GM19397 (cell line): ENCODE results near the gene PNPLA2.

Source experiments
- ATAC-seq: cut with Tn5 transposase; IDR thresholded peaks from one replicate; pipeline ENCODE4 v1.9.1; 2021; ENCODE audit warnings: mild to moderate bottlenecking, moderate library complexity; ENCODE audit not compliant: unreplicated experiment

The PNPLA2 gene

DNA sequence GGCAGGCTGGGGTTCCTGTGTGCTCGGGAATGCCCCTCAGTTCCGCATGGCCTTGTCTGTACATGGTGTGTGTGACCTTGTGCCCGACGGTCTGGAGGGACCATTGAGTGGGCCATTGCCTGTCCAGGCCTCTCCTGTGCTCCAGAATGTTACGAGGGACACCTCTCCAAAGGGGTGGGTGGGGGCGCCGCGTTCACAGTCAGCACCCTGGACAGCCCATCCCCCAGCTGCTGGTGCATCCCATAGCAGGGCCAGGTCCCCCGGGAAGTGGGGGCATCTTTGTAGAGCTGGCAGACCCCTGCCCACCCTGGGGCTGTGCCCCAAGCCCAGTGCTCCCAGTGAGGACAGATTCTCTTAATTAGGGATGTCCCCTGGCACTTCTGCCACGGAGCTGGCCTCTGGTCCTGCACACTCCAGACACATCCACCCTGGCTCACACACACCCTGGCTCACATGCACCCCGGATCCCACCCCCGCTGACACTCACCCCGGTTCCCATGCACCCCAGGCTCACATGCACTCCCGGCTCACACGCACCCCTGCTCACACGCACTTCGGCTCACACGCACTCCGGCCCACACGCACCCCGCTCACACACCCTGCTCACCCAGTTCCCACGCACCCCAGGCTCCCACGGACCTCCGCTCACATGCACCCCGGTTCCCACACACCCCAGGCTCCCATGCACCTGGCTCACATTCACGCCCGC, 39.5 kb downstream of the PNPLA2 start:
- ATAC-seq, result no peak

DNA sequence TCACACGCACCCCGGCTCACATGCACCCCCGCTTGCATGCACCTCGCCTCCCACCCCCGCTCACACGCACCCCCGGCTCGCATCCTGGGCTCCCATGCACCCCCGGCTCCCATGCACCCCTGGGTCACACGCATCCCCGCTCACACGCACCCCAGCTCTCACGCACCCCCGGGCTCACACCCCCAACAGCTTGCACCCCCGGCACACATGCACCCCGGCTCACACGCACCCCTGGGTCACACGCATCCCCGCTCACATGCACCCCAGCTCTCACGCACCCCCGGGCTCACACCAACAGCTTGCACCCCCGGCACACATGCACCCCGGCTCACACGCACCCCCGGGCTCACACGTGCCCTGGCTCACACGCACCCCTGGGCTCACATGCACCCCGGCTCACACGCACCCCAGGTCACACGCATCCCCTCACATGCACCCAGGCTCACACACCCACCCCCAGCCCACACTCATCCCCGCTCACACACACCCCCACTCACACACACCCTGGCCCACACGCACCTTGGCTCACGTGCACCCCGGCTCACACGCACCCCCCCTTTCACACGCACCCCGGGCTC, 40.1 kb downstream of the PNPLA2 start:
- ATAC-seq, result no peak

DNA sequence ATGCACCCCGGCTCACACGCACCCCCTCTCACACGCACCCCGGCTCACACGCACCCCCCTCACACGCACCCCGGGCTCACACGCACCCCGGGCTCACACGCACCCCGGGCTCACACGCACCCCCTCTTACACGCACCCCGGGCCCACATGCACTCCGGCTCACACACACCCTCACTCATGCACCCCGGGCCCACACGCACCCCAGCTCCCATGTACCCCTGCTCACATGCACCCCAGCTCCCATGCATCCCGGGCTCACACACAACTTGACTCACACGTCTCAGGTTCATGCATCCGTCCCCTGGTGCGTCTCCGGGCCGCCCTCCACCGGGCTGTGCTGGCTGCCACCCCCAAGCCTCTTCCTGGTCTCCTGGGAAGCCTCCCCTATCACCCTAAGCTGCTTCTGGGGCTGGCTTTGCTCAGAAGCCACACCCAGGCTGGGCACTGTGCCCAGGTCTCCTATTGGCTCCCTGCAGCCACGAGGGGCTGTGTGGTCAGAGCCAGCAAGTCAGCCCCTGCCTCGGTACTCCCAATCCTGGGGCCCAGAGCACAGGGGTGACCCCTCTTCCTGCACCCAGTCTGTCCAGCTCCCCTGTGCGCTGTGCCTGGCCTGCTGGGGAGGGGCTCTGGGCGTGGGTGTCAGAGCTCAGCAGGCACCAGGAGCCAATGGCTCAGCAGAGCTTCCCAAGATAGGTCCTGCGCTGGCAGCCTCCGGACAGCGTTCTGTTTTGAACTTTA, 40.8 kb downstream of the PNPLA2 start:
- ATAC-seq, result no peak

DNA sequence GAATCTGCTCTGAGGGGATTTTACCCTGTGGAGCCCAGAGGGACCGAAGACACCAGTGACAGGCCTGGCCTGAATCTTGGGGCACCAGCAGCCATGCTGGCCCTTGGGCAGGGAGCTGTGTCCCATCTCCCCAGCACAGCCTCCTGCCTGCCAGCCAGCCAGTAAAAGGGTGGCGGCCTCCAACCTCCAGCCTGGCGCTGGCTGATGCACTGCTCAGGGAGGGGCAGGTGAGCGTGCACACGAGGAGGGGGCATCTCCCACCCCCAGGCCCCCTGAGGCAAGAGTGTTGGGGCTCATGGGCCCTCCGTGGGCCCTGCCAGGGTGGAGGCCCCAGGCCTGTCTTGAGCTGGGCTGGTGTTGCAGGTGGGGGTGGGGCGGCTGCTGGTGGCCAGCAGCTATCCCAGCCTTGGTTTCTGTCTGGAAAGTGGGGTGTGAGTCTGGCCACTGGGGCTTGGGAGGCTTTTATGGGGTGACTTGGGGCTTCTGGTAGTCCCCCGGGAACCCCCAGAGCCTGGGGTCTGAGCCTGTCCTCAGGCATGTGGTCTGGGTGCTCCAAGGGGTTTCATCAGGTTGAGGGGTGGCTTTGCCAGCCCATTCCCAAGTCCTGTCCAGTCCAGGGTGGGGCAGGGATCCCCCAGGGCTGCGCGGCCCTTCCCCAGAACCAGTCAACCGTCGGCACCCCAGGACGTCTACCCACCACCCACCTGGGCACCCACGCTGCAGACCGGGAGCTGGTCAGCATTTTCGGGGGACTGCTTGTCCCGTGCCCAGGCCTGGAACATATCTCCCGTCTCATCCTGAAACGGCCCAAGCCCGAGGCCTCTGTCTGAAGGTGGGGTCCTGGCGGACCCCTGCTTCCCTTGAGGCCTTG, 41.8 kb downstream of the PNPLA2 start:
- no peak for ATAC-seq

DNA sequence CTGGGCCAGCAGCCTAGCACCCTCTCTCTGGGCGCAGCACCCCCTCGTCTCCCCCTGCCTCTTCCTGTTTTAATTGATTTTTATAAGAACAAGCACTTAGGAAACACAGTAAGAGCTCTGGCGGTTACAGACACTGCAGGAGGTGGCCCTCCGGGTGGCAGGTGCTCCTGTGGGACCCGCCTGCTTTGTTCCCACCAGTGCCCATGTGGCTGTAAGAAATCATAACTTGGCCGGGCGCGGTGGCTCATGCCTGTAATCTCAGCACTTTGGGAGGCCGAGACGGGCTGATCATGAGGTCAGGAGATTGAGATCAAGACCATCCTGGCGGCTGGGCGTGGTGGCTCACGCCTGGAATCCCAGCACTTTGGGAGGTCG, 42.4 kb downstream of the PNPLA2 start:
- no peak for ATAC-seq

DNA sequence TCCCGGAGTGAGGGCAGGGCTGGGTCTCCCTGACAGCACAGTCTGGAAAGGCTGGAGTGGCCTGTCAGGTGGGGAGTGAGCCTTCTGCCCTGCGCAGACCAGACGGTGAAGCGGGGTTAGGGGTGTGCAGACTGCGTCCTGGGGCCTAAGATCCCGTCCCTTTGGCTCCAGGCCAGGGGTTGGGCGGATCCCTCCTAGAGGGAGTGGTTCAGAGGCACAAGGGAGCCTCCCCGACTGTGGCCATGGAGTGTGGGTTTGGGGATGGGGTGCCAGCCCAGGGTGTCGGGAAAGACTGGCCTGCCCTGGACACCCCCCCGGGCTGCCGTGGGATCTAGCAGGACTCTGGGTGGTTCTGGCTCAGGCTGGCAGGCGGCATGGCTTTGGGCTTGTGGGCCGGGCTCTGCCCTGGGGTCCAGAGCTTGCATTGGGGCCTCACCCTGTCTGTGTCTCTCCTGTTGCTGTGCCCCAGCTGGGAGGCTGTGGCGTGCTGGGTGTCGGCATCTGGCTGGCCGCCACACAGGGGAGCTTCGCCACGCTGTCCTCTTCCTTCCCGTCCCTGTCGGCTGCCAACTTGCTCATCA, 43.5 kb downstream of the PNPLA2 start:
- ATAC-seq, result no peak

DNA sequence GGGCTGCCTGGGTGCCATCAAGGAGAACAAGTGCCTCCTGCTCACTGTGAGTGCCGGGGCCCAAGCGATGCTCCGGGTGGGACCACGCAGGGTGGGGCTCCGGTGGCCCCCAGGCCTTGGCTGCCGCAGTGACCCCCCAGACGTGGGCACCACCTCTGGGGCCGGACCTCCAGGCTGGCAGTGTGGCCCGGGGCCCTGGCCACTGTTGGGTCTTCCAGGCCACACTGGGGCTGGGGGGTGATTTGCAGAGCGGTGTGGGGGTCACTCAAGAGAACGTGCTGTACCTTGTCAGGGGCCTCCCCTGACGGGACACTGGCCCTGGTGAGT, 43.9 kb downstream of the PNPLA2 start:
- ATAC-seq, result no peak

DNA sequence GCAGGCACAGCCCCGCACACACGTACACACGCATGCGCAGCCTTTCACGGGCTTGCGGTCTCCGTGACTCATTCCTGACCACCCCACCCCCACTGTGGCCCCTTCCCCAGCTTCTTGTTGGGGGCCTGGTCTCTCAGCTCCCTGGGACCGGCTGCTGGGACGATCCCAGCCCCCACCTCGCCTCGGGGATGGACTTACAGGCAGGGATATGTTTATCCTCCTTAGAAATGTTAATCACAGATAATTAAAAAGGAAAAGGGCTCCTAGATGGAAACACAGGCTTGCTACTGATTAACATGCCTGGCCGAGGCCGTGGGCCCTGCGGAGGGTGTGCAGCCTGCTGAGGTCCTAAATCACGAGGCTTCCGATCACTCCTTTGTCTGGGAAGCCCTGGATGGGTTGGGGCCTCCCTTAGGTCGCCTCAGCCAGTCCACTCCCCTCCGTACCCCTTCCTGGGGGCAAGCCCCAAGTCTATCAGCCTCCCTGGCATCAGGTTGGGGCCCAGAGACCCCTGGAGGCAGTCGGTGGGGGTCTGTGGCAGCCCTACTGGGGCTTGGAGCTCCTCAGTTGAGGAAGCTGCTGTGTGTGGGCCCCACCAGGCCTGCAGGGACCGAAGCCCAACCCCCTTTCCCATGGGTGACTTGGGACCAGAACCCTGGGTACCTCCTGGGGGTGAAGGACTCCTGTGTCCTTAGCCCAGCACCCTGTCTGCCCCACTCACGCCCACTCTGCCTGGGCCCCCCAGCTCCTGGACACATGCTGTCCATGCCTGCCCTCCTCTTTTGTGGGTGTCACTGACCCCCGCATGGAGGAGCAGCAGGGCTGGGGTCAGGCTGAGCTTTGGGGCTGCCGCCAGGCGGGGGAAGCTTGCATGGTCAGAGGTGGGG, 44.6 kb downstream of the PNPLA2 start:
- ATAC-seq, result no peak

DNA sequence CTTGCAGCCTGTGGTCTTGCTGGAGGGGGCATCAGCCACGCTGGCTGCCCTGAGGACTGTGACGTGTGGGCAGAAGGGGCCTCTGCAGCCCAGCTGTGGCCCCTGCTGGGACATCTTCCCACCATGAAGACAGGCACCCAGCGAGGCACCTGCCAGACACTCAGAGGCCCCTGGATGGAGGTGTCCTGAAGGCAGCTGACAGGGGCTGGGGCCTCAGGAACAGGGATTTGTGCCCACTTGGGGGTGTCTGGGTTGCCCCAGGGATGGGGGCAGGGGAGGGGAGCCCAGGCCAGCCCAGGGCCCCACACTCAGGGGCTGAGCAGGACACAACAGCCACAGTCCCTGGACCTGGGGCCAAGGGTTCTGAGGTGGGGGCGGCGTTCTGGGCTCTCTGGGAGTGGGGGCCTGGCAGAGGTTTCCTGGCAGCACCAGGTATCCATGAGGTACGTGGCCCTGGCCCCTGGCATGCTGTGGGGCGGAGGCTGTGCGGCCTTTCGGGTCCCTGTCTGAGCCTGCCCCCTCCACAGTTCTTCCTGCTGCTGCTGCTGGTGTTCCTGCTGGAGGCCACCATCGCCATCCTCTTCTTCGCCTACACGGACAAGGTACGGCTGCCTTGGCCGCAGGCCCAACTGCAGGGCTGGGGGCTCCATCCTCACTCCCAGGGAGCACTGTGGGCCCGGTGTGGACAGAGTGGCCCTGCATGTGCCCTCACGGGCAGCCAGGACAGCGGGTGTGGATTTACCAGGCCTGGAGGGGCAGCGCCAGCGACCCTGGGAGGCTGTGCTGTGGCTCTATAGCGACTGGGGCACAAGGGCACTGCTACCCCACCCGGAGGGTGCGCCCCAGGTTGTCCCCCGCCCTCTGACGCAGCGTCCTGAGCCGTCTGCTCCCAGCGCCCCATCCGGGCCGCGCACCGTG, 45.5 kb downstream of the PNPLA2 start:
- no peak for ATAC-seq

DNA sequence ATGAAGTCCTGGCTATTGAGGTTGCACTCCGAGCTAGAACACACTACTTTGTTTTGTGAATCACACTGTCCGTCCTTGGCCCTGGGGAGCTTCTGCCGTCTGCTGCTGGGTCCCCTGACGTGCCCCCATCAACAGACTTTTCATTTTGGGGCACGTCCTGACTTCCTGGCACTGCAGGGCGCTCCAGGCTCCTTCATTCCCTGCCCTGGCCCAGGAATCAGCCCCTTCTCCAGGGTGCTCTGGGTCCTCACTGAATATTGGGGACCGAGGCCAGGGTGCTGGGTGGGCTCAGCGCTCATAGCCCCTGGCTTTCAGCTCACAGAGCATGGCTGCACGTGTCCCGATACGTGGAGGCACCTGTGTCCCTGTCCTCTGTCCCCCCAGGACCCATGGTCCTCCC, 46.2 kb downstream of the PNPLA2 start:
- ATAC-seq, result no peak

DNA sequence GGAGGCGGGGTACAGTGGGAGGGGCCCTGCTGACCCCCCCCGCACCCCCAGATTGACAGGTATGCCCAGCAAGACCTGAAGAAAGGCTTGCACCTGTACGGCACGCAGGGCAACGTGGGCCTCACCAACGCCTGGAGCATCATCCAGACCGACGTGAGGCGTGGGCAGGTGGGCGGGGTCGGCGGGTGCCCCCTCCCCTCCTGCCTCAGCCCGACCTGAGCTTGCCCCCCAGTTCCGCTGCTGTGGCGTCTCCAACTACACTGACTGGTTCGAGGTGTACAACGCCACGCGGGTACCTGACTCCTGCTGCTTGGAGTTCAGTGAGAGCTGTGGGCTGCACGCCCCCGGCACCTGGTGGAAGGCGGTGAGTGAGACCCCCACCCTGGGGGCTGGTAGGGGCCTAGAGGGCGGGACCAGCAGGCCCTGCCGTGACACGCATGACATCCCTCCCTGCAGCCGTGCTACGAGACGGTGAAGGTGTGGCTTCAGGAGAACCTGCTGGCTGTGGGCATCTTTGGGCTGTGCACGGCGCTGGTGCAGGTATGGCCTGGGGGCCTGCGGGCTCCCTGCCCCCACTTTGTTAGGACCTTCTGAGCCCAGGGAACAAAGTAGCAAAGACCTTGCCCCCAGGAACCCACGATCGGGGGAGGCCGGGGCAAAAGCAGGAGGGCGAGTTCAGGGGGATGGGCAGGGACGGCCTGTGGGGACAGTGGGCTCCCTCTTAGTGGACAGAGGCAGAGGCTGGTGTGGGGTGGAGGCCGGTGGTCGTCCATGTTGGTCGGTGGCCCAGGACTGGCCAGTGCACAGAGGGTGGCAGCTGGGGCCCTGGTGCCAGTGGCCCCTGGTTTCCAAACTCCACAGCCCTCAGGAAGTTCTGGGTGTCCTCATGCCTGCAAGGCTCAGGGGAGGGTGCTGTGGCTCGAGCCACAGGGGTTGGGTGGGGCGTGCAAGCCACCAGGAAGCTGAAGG, 47.0 kb downstream of the PNPLA2 start:
- ATAC-seq, result no peak

DNA sequence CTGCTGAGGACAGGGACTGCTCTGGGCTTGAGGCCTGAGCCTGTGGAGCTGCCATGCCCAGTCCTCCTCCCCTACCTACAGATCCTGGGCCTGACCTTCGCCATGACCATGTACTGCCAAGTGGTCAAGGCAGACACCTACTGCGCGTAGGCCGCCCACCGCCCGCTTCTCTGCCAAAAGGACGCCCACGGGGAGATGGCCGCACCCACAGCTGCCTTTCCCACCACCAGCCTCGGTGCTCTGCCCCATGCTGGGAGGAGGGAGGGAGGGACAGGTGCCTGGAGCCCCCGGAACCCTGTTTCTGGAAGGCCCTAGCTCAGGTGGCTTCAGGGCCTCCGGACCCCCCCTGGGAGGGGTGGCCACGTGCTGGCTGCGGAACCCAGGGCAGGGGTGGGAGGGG, 47.8 kb downstream of the PNPLA2 start:
- no peak for ATAC-seq

DNA sequence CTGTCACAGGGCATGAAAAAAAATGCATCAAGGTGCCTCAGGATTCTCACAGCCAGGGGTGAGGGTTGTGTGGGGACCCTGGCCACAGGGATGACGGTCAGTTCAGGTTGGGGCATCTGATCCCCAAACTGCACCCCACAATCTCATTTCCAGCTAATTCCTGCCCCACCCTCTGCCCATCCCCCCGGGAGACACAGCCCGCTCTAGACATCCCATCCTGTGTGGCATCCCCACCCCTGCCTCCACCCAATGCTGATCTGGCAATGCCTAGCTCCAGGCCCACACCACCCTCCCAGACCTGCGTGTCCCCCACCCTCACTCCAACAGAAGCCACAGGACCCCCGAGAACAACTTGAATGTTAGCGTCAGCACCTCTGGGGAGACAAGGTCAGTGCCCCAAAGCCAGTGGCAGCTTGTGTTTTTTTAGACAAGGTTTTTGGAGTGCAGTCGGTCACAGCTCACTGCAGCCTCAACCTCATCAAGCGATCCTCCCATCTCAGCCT, 49.2 kb downstream of the PNPLA2 start:
- no peak for ATAC-seq

DNA sequence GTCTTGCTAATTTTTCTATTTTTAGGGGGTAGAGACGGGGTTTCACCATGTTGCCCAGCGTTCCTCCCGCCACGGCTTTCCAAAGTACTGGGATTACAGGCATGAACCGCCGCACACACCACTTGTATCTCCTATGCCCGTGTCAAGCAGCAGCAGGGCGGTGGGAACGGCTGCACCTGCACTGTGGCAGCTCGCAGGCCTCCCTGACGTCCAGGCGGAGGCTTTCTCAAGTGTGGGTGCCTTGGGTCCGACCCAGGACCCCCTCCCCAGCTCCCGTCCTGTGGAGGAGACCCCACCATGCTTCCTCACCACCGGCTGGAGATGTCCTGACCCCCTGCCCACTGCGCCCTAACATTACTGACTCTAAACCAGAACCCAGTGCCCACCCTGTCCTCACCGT, 49.7 kb downstream of the PNPLA2 start:
- no peak for ATAC-seq

DNA sequence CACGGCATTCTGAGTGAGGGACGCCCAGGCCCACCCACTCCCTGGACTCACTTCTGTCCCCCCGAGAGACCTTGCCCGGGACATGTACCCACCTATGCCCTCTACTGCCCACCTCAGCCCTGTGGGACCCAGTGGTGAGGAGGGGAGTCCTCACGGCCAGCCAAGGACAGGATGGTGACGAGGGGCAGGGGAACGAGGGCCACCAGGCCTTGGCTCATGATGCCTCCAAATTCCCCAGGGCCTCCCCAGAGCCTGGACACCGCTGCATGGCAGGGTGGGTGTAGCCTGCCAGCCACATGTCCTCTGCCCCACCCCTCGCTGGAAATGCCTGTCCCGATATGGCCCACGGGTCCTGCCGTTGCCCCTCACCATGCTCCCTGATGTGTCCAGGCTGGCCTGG, 50.1 kb downstream of the PNPLA2 start:
- no peak for ATAC-seq

DNA sequence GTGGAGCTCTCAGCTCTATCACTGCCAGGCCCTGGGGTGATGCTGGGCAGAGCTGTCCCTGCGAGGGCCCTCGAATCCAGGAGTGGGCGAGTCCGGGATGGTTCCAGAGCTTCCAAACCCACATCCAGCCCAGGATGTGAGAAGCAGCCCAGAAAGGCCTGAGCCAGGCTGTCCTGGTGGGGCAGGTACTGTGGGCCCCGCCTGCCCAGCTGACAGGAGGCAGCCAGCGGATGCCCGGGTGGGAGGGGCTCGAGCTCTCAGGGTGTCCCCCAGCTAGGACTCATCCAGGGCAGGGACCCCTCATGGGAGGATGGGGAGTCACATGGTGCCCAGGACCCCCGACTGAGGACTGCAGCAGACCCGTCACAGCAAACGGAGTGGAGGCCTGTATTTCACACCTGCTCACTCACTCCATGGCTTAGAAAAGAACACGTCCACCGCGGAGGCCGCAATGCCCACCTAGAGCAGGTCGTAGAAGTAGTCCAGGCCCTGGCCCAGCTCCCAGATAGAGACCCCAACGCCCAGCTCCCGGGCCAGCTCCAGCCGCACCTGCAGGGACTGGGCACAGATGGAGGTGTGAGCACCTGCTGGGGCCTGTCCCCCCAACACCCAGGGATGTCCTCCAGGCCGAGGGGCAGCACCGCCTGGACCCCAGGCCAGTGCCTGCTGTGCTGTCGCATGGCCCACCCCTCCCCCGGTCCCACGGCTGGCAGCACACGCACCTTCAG, 50.8 kb downstream of the PNPLA2 start:
- ATAC-seq, result no peak

DNA sequence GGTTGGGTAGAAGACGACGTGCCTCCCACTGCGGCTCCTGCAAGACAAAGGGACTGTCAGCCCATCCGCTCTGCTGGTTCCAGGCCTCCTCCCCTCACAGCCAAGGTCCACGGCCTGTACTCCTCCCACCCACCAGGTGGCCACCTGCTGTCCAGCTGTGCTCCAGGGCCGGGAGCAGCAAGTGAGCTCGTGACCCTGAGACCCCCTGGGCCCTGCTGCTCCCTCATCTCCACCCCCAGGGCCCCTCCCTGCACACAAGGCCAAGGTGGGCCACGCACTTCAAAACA, 51.4 kb downstream of the PNPLA2 start:
- ATAC-seq, result no peak
